ENCODE measurements around the gene CAPZA1.

DNA sequence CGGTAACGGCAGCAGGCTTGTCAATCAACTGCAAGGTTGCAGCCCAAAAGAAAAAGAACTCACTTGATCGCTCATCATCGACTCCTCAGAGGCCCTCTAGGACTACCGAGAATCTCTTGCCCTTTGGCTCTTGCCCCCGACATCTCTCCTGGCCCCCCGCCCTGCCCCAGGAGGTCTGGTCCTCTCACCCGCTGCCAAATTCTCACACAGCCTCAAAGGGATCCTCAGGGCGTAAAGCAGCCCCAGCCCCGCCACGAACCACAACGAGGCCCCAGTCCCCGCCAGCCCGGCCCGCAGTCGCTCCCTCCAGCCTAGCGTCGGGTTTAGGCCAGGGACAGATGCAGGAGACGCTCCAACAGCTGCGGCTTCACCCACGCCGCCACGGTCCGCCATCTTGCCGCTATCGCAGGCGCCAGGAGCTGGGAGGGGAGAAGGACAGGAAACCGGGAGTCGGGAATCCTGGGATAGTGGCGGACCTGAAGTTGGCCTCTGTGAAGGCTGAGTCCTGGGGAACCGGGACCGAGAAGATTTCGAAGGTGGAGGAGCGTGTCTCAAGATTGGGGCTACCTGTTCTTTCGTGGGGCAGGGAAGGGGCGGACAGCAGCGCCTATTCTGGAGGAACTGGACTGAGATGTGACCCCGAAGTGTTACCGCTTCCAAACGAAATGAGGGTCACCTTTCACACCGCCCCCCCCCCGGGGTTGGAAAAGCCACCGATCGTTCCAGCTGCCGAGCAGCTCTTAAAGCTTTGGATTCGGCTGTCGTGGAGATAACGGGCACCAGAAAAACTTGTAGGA, 713 bp upstream of the CAPZA1 start, which contains the start of gene ST7L:
- TF ChIP-seq, protein P1, sequence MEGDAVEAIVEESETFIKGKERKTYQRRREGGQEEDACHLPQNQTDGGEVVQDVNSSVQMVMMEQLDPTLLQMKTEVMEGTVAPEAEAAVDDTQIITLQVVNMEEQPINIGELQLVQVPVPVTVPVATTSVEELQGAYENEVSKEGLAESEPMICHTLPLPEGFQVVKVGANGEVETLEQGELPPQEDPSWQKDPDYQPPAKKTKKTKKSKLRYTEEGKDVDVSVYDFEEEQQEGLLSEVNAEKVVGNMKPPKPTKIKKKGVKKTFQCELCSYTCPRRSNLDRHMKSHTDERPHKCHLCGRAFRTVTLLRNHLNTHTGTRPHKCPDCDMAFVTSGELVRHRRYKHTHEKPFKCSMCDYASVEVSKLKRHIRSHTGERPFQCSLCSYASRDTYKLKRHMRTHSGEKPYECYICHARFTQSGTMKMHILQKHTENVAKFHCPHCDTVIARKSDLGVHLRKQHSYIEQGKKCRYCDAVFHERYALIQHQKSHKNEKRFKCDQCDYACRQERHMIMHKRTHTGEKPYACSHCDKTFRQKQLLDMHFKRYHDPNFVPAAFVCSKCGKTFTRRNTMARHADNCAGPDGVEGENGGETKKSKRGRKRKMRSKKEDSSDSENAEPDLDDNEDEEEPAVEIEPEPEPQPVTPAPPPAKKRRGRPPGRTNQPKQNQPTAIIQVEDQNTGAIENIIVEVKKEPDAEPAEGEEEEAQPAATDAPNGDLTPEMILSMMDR (IDR thresholded peaks at IDR 0.05) = no peak
- no peak for TF ChIP-seq POLR2A (IDR thresholded peaks at IDR 0.05)

Data from adrenal gland (tissue), 5 donors.